Type B pancreatic cell (in vitro differentiated cells): ENCODE results near the gene SLC25A26. TPM values are rescaled to one million over a fixed set of nuclear protein-coding genes. Genes with fewer than 3 reads are reported as not detected.

Source experiments
- DNase-seq: peaks from one replicate; pipeline ENCODE4 v3.0.0; 2021; ENCODE audit warnings: mixed read lengths; ENCODE audit not compliant: unreplicated experiment; ENCODE audit errors: extremely low spot score
- H3K27ac Mint-ChIP-seq: 2 replicates; pipeline ENCODE4 v1.8.0; 2021; ENCODE audit warnings: mild to moderate bottlenecking, mixed read lengths
- H3K27me3 Mint-ChIP-seq: 2 replicates; pipeline ENCODE4 v1.8.0; 2021; ENCODE audit warnings: mixed read lengths
- H3K36me3 Mint-ChIP-seq: 2 replicates; pipeline ENCODE4 v1.8.0; 2021; ENCODE audit warnings: mixed read lengths
- H3K4me1 Mint-ChIP-seq: one replicate; pipeline ENCODE4 v1.8.0; 2021; ENCODE audit warnings: mixed read lengths; ENCODE audit not compliant: unreplicated experiment
- H3K4me3 Mint-ChIP-seq: 2 replicates; pipeline ENCODE4 v1.8.0; 2021; ENCODE audit warnings: mild to moderate bottlenecking, mixed read lengths
- H3K9me3 Mint-ChIP-seq: 2 replicates; pipeline ENCODE4 v1.8.0; 2021; ENCODE audit warnings: mixed read lengths
- total RNA-seq: library from RNA; stranded (reverse); gene quantifications from 2 replicates; pipeline ENCODE4 v1.2.1, GENCODE V29; 2021; ENCODE audit warnings: low replicate concordance
- TF ChIP-seq, protein P1 (sequence below): fragments of 200-600 bp; sonication (generic); conservative IDR thresholded peaks from 2 replicates; pipeline ENCODE4 v1.5.0; 2021; ENCODE audit warnings: antibody characterized with exemption, mild to moderate bottlenecking

Gene SLC25A26
- total RNA-seq, 1 donor from 2014 or later: 13.4 TPM

DNA sequence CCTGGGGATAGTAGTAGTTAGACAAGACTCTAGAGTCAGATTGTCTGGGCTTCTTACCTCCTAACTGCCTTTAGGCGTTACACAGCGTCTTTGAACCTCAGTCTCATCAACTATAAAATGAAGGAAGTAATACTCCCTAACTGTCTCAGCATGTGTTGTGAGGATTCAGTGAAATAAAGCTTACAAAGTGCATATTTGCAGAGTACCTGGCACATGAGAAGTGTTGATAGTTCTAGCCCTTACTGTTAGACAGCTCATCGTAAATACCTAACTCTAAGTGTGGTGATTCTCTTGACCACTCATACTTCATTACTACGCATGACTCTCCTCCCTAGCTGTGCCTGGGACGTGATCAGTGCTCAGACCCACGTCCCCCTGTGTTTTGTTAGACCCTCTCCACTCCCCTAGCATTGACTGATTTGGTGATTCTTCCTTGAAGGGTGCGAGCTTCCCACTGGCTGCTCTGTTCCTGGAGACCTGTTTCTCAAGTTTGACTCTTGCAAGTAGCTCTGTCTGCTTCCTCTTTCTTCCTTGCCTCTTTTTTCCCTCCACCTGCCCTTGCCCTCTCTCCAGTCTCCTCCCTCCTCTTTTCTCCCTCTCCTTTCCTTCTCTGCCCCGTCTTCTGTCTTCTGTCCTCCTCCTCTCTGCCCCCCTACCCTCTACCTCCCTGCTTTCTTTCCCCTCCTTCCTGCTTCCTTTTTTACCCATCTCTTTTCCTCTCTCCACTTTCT lies 124.2 kb downstream of the SLC25A26 start:
- Mint-ChIP-seq H3K36me3 (peaks cover 8% of the 10 kb centered on the region), H3K27me3 (no peaks in the 10 kb centered on the region), H3K27ac (no peak overlapping the region), H3K9me3 (peaks cover 5% of the 10 kb centered on the region), H3K4me1 (peaks cover 12% of the 10 kb centered on the region), H3K4me3 (no peak overlapping the region)
- TF ChIP-seq, protein P1, sequence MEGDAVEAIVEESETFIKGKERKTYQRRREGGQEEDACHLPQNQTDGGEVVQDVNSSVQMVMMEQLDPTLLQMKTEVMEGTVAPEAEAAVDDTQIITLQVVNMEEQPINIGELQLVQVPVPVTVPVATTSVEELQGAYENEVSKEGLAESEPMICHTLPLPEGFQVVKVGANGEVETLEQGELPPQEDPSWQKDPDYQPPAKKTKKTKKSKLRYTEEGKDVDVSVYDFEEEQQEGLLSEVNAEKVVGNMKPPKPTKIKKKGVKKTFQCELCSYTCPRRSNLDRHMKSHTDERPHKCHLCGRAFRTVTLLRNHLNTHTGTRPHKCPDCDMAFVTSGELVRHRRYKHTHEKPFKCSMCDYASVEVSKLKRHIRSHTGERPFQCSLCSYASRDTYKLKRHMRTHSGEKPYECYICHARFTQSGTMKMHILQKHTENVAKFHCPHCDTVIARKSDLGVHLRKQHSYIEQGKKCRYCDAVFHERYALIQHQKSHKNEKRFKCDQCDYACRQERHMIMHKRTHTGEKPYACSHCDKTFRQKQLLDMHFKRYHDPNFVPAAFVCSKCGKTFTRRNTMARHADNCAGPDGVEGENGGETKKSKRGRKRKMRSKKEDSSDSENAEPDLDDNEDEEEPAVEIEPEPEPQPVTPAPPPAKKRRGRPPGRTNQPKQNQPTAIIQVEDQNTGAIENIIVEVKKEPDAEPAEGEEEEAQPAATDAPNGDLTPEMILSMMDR: no peak
- DNase-seq: no peak

DNA sequence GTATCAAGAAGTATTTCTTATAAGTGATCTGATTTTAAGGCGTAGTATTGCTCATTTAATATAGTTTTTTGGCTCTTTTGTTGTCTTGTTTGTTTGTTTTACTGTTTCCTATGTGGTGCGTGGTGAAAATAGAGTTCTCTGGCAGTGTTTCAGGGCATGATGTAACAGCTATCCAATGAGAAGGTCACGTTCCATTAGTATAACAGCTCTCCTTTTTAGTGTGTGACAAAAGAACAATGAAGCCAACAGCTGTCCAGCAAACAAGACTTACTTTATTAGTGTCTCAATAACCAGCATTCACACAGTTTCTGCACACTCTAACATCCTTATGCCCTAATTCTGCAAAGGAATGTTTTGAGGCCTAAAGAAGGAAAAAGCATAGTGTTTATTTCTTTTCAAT lies 127.9 kb downstream of the SLC25A26 start:
- TF ChIP-seq, protein P1: no peak
- no peak for DNase-seq
- Mint-ChIP-seq H3K9me3 (peaks cover 5% of the 10 kb centered on the region), H3K27me3 (peaks cover 2% of the 10 kb centered on the region), H3K27ac (no peak overlapping the region), H3K36me3 (peaks cover 8% of the 10 kb centered on the region), H3K4me3 (no peak overlapping the region), H3K4me1 (peaks cover 10% of the 10 kb centered on the region)

DNA sequence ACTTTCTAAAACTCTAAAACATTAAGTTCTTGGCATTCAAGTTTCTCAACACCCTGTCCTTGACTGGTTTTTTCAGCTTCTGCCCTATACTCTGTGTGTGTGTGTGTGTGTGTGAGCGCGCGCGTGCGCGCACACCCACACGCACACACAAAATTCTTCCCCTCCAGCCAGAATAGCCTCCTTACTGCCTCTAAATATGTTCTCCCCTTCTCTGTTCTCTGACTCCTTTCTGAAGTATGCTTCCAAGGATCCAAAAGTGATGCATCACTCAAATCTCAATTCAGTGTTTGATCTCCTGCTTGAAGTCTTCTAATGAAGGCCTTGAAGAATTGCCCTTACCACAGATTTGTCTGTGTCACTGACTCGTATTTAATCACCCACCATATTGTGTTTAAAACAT lies 129.8 kb downstream of the SLC25A26 start:
- no peak overlapping the region for H3K27ac Mint-ChIP-seq
- no peak for DNase-seq
- H3K36me3 Mint-ChIP-seq: peaks cover 8% of the 10 kb centered on the region
- peaks cover 7% of the 10 kb centered on the region for H3K4me1 Mint-ChIP-seq
- TF ChIP-seq, protein P1: no peak
- peaks cover 5% of the 10 kb centered on the region for H3K9me3 Mint-ChIP-seq
- H3K4me3 Mint-ChIP-seq: no peak overlapping the region
- H3K27me3 Mint-ChIP-seq: peaks cover 13% of the 10 kb centered on the region

DNA sequence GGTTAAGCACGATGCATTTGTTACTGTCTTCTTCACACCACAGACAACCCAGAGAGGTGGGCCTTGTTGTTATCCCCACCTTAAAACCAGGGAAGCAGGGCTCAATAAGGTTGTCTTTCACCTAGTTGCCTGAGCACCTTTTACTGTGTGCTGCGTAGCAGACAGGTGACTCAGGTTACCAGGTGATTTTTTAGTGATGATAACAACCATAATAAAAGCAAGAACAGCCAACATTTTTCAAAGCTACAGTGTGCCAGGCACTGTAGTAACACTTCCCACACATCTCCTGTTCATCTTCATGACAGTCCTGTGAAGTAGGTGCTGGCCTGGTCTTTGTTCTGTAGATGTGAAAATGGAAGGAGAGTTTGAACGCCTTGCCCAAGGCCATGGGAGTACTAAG lies 132.2 kb downstream of the SLC25A26 start:
- Mint-ChIP-seq H3K36me3 (no peaks in the 10 kb centered on the region), H3K4me3 (no peak overlapping the region), H3K27me3 (peaks cover 21% of the 10 kb centered on the region), H3K27ac (no peak overlapping the region), H3K4me1 (peaks cover 7% of the 10 kb centered on the region), H3K9me3 (no peaks in the 10 kb centered on the region)
- no peak for DNase-seq
- TF ChIP-seq, protein P1: no peak

DNA sequence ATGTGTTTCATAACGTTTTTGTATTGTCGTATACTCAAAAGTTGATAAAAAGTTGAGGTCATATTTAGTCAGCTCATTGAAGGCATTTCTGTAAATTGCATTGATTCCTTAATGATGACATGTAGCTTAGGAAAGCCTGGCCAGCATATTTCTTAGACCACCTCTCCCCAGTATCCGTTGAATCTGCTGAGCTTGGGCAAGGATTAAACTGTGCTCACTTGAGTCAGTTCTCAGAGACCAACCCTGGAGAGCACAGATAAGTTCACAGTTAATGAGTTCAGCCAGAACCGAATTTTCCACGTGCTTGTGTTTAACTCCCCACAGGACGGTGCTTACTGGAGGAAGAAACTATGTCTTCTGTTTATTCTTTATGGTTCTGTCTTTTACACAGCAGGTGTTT lies 132.7 kb downstream of the SLC25A26 start:
- Mint-ChIP-seq H3K4me1 (peaks cover 7% of the 10 kb centered on the region), H3K27ac (no peak overlapping the region)

More for the DNA sequence above, 132.7 kb downstream of the SLC25A26 start:
- TF ChIP-seq, protein P1: no peak
- H3K27me3 Mint-ChIP-seq: peaks cover 26% of the 10 kb centered on the region
- DNase-seq: no peak
- no peaks in the 10 kb centered on the region for H3K36me3 Mint-ChIP-seq
- no peaks in the 10 kb centered on the region for H3K9me3 Mint-ChIP-seq
- H3K4me3 Mint-ChIP-seq: no peak overlapping the region
